Neural cell (in vitro differentiated cells): ENCODE results near the gene NRSN2. TPM values are rescaled to one million over a fixed set of nuclear protein-coding genes. Genes with fewer than 3 reads are reported as not detected.

ENCODE experiments used
- H2AFZ ChIP-seq: fragments of 200-600, 300-800 bp; sonication (generic), shearing (Covaris generic); 2 replicates; pipeline ENCODE4 v1.6.0; 2014; ENCODE audit warnings: low read depth, mild to moderate bottlenecking, antibody characterized with exemption, low read length, moderate library complexity
- H3F3A ChIP-seq: fragments of 200-600 bp; shearing (Covaris generic); 2 replicates; pipeline ENCODE4 v1.6.1; 2016; ENCODE audit warnings: mild to moderate bottlenecking, moderate library complexity, mixed read lengths, antibody characterized with exemption, low read length; ENCODE audit not compliant: insufficient read depth, poor library complexity, severe bottlenecking
- H3K27ac ChIP-seq: fragments of 200-600, 300-800 bp; sonication (generic), shearing (Covaris generic); 2 replicates; pipeline ENCODE4 v1.5.1; 2014; ENCODE audit warnings: mild to moderate bottlenecking, low read length, moderate library complexity
- H3K27me3 ChIP-seq: fragments of 300-800, 200-600 bp; sonication (generic), shearing (Covaris generic); 2 replicates; pipeline ENCODE4 v1.6.0; 2014; ENCODE audit warnings: mild to moderate bottlenecking, low read depth, low read length, moderate library complexity; ENCODE audit not compliant: insufficient read depth
- H3K36me3 ChIP-seq: fragments of 300-800, 200-600 bp; sonication (generic), shearing (Covaris generic); 2 replicates; pipeline ENCODE4 v1.5.1; 2014; ENCODE audit warnings: mild to moderate bottlenecking, antibody characterized with exemption, low read length, moderate library complexity; ENCODE audit not compliant: insufficient read depth
- H3K4me2 ChIP-seq: fragments of 300-800, 200-600 bp; sonication (generic), shearing (Covaris generic); 2 replicates; pipeline ENCODE4 v1.6.0; 2014; ENCODE audit warnings: mild to moderate bottlenecking, low read length
- H3K4me3 ChIP-seq: fragments of 300-800, 200-600 bp; sonication (generic), shearing (Covaris generic); 2 replicates; pipeline ENCODE4 v1.5.1; 2014; ENCODE audit warnings: mild to moderate bottlenecking, low read length, moderate library complexity
- H3K79me2 ChIP-seq: fragments of 200-600 bp; shearing (Covaris generic); replicated peaks from 2 replicates; pipeline ENCODE4 v1.6.0; 2014; ENCODE audit warnings: mild to moderate bottlenecking, low read length, moderate library complexity; ENCODE audit not compliant: insufficient read depth
- H3K9ac ChIP-seq: fragments of 300-800, 200-600 bp; sonication (generic), shearing (Covaris generic); 2 replicates; pipeline ENCODE4 v1.6.1; 2016; ENCODE audit warnings: mild to moderate bottlenecking, low read length, mixed read lengths
- H3K9me2 ChIP-seq: fragments of 200-600 bp; shearing (Covaris generic); 2 replicates; pipeline ENCODE4 v1.6.1; 2016; ENCODE audit warnings: mild to moderate bottlenecking, low read length, mixed read lengths; ENCODE audit not compliant: insufficient read depth
- H3K9me3 ChIP-seq: fragments of 200-600, 300-800 bp; sonication (generic), shearing (Covaris generic); 2 replicates; pipeline ENCODE4 v1.6.1; 2016; ENCODE audit warnings: mild to moderate bottlenecking, mixed run types, low read length, moderate library complexity, mixed read lengths
- H4K20me1 ChIP-seq: fragments of 200-600 bp; shearing (Covaris generic); 2 replicates; pipeline ENCODE4 v1.6.1; 2016; ENCODE audit warnings: mild to moderate bottlenecking, mixed run types; ENCODE audit not compliant: insufficient read depth
- CTCF ChIP-seq: fragments of 450-650 bp; IDR thresholded peaks from 2 replicates; pipeline ENCODE4 v1.5.1; 2014; ENCODE audit warnings: antibody characterized with exemption, mild to moderate bottlenecking, moderate library complexity; ENCODE audit not compliant: poor library complexity, severe bottlenecking
- EP300 ChIP-seq: fragments of 450-650 bp; conservative IDR thresholded peaks from 2 replicates; pipeline ENCODE4 v1.6.1; 2014; ENCODE audit warnings: antibody characterized with exemption, mild to moderate bottlenecking, moderate library complexity; ENCODE audit not compliant: poor library complexity, severe bottlenecking
- EZH2 ChIP-seq: fragments of 200-600, 300-800 bp; shearing (Covaris generic), sonication (generic); IDR thresholded peaks from 2 replicates; pipeline ENCODE4 v1.6.1; 2014; ENCODE audit warnings: antibody characterized with exemption, low read length, borderline replicate concordance, mild to moderate bottlenecking; ENCODE audit not compliant: insufficient read depth, poor library complexity, severe bottlenecking
- MXI1 ChIP-seq: fragments of 450-650 bp; conservative IDR thresholded peaks from 2 replicates; pipeline ENCODE4 v1.6.1; 2014; ENCODE audit warnings: antibody characterized with exemption, mild to moderate bottlenecking; ENCODE audit not compliant: poor library complexity, severe bottlenecking
- POLR2AphosphoS5 ChIP-seq: IDR thresholded peaks from 2 replicates; pipeline ENCODE4 v1.6.1; 2012
- RAD21 ChIP-seq: fragments of 450-650 bp; conservative IDR thresholded peaks from 2 replicates; pipeline ENCODE4 v1.6.1; 2014; ENCODE audit warnings: antibody characterized with exemption, mild to moderate bottlenecking, moderate library complexity
- REST ChIP-seq: IDR thresholded peaks from 2 replicates; pipeline ENCODE4 v1.6.1; 2012; ENCODE audit warnings: borderline replicate concordance
- SMC3 ChIP-seq: fragments of 450-650 bp; conservative IDR thresholded peaks from 2 replicates; pipeline ENCODE4 v1.6.1; 2014; ENCODE audit warnings: antibody characterized with exemption, mild to moderate bottlenecking, moderate library complexity; ENCODE audit not compliant: poor library complexity
- TAF1 ChIP-seq: IDR thresholded peaks from 2 replicates; pipeline ENCODE4 v1.6.1; 2012; ENCODE audit warnings: low read depth
- polyA plus RNA-seq: library from polyadenylated mRNA; depleted of rRNA; stranded (reverse); fragments of >200 nt; gene quantifications from 2 replicates; pipeline ENCODE4 v1.2.3, GENCODE V29; 2014

The NRSN2 gene
- polyA plus RNA-seq, 1 donor from 2014 or later, result 19.6 TPM

- Histone ChIP-seq H3K36me3 (no peaks in the 10 kb centered on the region), H3K9ac (no peak overlapping the region), H4K20me1 (no peaks in the 10 kb centered on the region), H3K27me3 (no peaks in the 10 kb centered on the region), H3K27ac (no peak overlapping the region), H3K9me2 (no peaks in the 10 kb centered on the region), H3K4me3 (no peak overlapping the region), H3F3A (no peaks in the 10 kb centered on the region), H3K4me2 (no peak overlapping the region), H3K79me2 (no peaks in the 10 kb centered on the region), H3K9me3 (no peaks in the 10 kb centered on the region), H2AFZ (no peak overlapping the region)
- TF ChIP-seq RAD21 (no peak), TAF1 (no peak), REST (no peak), EP300 (no peak), EZH2 (no peak), CTCF (no peak), SMC3 (no peak), POLR2AphosphoS5 (no peak), MXI1 (no peak)
Observed at GRCh38 chr20:397432-398237, 50.7 kb downstream of the NRSN2 start.

- H3K27ac ChIP-seq, result no peak overlapping the region
- no peak overlapping the region for H3K4me2 ChIP-seq
- H3K9me3 ChIP-seq, result no peaks in the 10 kb centered on the region
- H2AFZ ChIP-seq, result no peak overlapping the region
- no peaks in the 10 kb centered on the region for H3K27me3 ChIP-seq
- TF ChIP-seq RAD21 (no peak), REST (no peak), TAF1 (no peak), MXI1 (no peak), SMC3 (no peak)
- no peaks in the 10 kb centered on the region for H4K20me1 ChIP-seq
- H3F3A ChIP-seq, result no peaks in the 10 kb centered on the region
- no peak overlapping the region for H3K4me3 ChIP-seq
- no peak overlapping the region for H3K9ac ChIP-seq
- no peaks in the 10 kb centered on the region for H3K36me3 ChIP-seq
- H3K79me2 ChIP-seq, result no peaks in the 10 kb centered on the region
- H3K9me2 ChIP-seq, result no peaks in the 10 kb centered on the region
Observed at GRCh38 chr20:399182-399707, 52.3 kb downstream of the NRSN2 start.
